SK-N-MC (cell line): ENCODE measurements around the gene CCT4.

Experiments used
- EZH2 ChIP-seq: fragments of 200-600 bp; sonication (generic); IDR thresholded peaks from one replicate; pipeline ENCODE4 v1.6.1; 2017; ENCODE audit warnings: antibody characterized with exemption
- FOXP2 ChIP-seq: optimal IDR thresholded peaks from 2 replicates; pipeline ENCODE3; 2011; ENCODE audit warnings: mild to moderate bottlenecking, moderate library complexity; ENCODE audit not compliant: insufficient read depth; ENCODE audit errors: extremely low read length, control extremely low read depth
- POLR2AphosphoS5 ChIP-seq: IDR thresholded peaks from 2 replicates; pipeline ENCODE4 v1.6.1; 2012; ENCODE audit warnings: mild to moderate bottlenecking, low read depth, low read length, borderline replicate concordance

DNA sequence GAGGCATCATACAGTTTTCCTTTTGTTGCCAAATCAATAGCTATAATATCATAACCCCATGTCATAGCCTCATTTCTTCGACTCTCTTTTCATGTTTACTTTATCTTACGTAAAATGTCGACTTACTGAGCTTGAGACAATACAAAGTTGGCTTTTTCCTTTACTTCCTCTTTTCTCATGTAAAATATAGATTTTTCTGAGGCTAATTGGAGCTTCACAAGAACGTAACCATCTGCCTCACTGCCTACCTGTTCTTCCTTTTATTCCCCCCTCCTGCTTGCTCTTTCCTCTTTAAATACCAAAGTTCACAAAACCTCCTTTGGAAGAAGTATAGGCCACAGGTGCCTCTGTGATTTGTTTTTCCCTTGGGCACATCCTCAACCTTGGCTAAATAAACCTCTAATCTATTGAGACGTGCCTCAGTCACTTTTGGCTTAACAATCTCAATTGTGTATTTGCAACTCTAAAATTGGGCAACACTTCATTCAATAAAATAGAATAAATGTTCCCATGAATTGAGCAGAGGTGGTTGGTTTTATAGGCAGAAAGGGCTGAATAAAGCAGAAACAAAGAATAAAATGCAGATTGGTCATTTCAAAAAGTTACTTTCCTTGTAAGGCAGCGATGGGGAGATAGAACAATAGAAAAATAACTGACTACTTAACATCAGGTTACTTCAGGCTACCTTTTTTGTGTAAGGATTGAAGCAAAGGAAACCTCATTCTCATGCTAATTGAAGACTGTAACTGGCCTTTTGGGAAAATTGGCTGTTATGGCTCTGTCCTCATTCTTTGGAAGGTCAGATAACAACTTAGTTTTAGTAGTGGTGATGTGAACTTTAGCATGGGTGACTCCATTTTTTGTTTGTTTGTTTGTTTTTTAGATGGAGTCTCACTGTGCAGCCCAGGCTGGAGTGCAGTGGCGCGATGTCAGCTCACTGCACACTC lies 38.3 kb upstream of the CCT4 start:
- TF ChIP-seq POLR2AphosphoS5 (no peak), EZH2 (no peak), FOXP2 (no peak)
